CD4-positive, alpha-beta T cell (primary cell): Measurements from ENCODE around the gene AFDN. TPM values are rescaled to one million over a fixed set of nuclear protein-coding genes. Genes with fewer than 3 reads are reported as not detected.

Experiments used
- ATAC-seq: fragments of 200-7000 bp; cut with Tn5 transposase; one replicate; pipeline ENCODE4 v1.10.0; 2022; ENCODE audit warnings: mild to moderate bottlenecking; ENCODE audit not compliant: poor library complexity
- CTCF ChIA-PET: fragments of 350-600 bp; sonication (Branson Sonifier 250); formaldehyde crosslinking; loops from one replicate; lab custom pipeline; 2021; ENCODE audit warnings: antibody characterized with exemption, inconsistent platforms; lab: Charles Lee
- POLR2A ChIA-PET: fragments of 350-600 bp; sonication (Branson Sonifier 250); formaldehyde crosslinking; loops from one replicate; lab custom pipeline; 2021; ENCODE audit warnings: antibody characterized with exemption, inconsistent platforms; lab: Charles Lee
- DNase-seq, 14 experiments: peaks; one replicate each; pipeline ENCODE4 v3.0.0-alpha.2; 2013 to 2020; ENCODE audit warnings: mixed read lengths in 2 of 14
- H3K27ac ChIP-seq, 2 donors: one replicate each; pipeline versions ENCODE4 v1.5.1 to v1.7.0; 2013; ENCODE audit warnings: low read length in 2 of 2, low read depth in 1 of 2, mild to moderate bottlenecking in 1 of 2
- H3K27me3 ChIP-seq, 2 experiments: 1 replicate in 1 of 2; 2 replicates in 1 of 2; pipeline versions ENCODE4 v1.6.1 to v1.7.0; 2013; ENCODE audit warnings: low read length in 2 of 2, control low read depth in 1 of 2, mild to moderate bottlenecking in 1 of 2, moderate library complexity in 1 of 2; ENCODE audit not compliant: insufficient read depth in 2 of 2, control insufficient read depth in 1 of 2
- H3K36me3 ChIP-seq: one replicate; pipeline ENCODE4 v1.6.1; 2013; ENCODE audit warnings: low read length, control low read depth; ENCODE audit not compliant: insufficient read depth
- H3K4me1 ChIP-seq: one replicate; pipeline ENCODE4 v1.6.1; 2013; ENCODE audit warnings: low read length, control low read depth; ENCODE audit not compliant: insufficient read depth
- H3K4me3 ChIP-seq: one replicate; pipeline ENCODE4 v1.5.1; 2013; ENCODE audit warnings: mild to moderate bottlenecking, low read length, moderate library complexity
- H3K9me3 ChIP-seq, 2 experiments: 1 replicate in 1 of 2; 2 replicates in 1 of 2; pipeline versions ENCODE4 v1.6.1 to v1.7.0; 2013; ENCODE audit warnings: low read length in 2 of 2, mild to moderate bottlenecking in 2 of 2, control low read depth in 1 of 2, moderate library complexity in 1 of 2; ENCODE audit not compliant: control insufficient read depth in 1 of 2, insufficient read depth in 1 of 2
- H3K27ac Mint-ChIP-seq: one replicate; pipeline ENCODE4 v1.8.0; 2020; ENCODE audit warnings: mixed read lengths
- H3K27me3 Mint-ChIP-seq: one replicate; pipeline ENCODE4 v1.8.0; 2021; ENCODE audit warnings: mixed read lengths
- H3K36me3 Mint-ChIP-seq: one replicate; pipeline ENCODE4 v1.8.0; 2021; ENCODE audit warnings: low read depth, mixed read lengths
- H3K4me1 Mint-ChIP-seq: one replicate; pipeline ENCODE4 v1.8.0; 2021; ENCODE audit warnings: low read depth, mixed read lengths
- H3K4me3 Mint-ChIP-seq: one replicate; pipeline ENCODE4 v1.8.0; 2020; ENCODE audit warnings: mild to moderate bottlenecking, mixed read lengths
- H3K9me3 Mint-ChIP-seq: one replicate; pipeline ENCODE4 v1.8.0; 2020; ENCODE audit warnings: mixed read lengths
- intact Hi-C, 2 experiments: fragments of 100-400 bp; cut with DNase I in 1 of 2; cut with micrococcal nuclease in 1 of 2; formaldehyde crosslinking; loops; one replicate each; pipeline versions ENCODE4 v1.15.1 to v1.9.0; 2023 to 2025; cut with DNase I, micrococcal nuclease
- total RNA-seq, 174 experiments: library from RNA in 2 of 174; stranded (reverse) in 2 of 174; gene quantifications; one replicate each; pipeline ENCODE4 v1.2.3 and lab custom pipeline; 2021 to 2026
- TF ChIP-seq, protein P1 (sequence below): fragments of 200-600 bp; IDR thresholded peaks from one replicate; pipeline ENCODE4 v1.8.0; 2022; ENCODE audit warnings: antibody characterized with exemption, mild to moderate bottlenecking

The AFDN gene
- total RNA-seq, 2 experiments from 2014 or later, result 9.1 to 10.2 TPM

GRCh38 chr6:167956491-167956890, 129.8 kb downstream of the AFDN start:
- no peaks in the 10 kb centered on the region for H3K9me3 Mint-ChIP-seq
- no peaks in the 10 kb centered on the region for H3K36me3 ChIP-seq
- H3K27me3 ChIP-seq, result no peaks in the 10 kb centered on the region
- peaks cover 2% of the 10 kb centered on the region for H3K27me3 Mint-ChIP-seq
- intact Hi-C loops, result no loop called here
- ATAC-seq (no peak), DNase-seq (no peak)
- CTCF ChIA-PET, result no interaction called here
- H3K9me3 ChIP-seq, result no peaks in the 10 kb centered on the region
- TF ChIP-seq, protein P1, sequence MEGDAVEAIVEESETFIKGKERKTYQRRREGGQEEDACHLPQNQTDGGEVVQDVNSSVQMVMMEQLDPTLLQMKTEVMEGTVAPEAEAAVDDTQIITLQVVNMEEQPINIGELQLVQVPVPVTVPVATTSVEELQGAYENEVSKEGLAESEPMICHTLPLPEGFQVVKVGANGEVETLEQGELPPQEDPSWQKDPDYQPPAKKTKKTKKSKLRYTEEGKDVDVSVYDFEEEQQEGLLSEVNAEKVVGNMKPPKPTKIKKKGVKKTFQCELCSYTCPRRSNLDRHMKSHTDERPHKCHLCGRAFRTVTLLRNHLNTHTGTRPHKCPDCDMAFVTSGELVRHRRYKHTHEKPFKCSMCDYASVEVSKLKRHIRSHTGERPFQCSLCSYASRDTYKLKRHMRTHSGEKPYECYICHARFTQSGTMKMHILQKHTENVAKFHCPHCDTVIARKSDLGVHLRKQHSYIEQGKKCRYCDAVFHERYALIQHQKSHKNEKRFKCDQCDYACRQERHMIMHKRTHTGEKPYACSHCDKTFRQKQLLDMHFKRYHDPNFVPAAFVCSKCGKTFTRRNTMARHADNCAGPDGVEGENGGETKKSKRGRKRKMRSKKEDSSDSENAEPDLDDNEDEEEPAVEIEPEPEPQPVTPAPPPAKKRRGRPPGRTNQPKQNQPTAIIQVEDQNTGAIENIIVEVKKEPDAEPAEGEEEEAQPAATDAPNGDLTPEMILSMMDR, result no peak
- H3K4me1 ChIP-seq, result no peaks in the 10 kb centered on the region
- no peak overlapping the region for H3K4me3 ChIP-seq
- H3K27ac Mint-ChIP-seq, result no peak overlapping the region
- no peaks in the 10 kb centered on the region for H3K36me3 Mint-ChIP-seq
- no peaks in the 10 kb centered on the region for H3K4me1 Mint-ChIP-seq
- H3K4me3 Mint-ChIP-seq, result no peak overlapping the region
- no peak overlapping the region for H3K27ac ChIP-seq
- POLR2A ChIA-PET, result no interaction called here

DNA sequence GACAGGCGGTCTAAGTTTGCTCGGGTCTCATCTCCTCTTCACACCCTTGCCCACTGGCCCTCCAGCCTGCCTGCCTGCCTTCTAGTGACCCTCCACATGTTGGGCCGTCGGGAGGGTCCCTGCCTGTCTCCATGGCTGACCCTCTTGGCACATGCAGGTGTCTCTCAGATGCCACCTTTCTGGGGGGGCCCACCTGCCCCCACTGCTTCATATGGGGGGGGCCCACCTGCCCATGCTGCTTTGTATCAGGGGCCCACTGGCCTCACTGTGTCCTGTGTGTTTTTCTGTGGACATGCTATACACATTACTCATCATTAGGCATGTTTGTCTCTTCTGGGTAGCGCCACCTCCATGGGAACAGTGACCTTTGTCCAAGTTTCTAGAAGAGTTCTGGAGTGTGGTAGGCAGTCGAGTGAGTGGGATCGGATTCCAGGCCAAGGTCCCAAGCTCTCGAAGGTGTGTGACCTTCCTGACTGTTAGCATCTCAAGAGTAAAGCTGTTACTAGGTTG, 130.3 kb downstream of the AFDN start:
- ChIA-PET POLR2A (no interaction called here), CTCF (no interaction called here)
- Histone ChIP-seq H3K4me3 (no peak overlapping the region), H3K27ac (no peak overlapping the region), H3K27me3 (no peaks in the 10 kb centered on the region), H3K9me3 (no peaks in the 10 kb centered on the region), H3K36me3 (no peaks in the 10 kb centered on the region), H3K4me1 (no peaks in the 10 kb centered on the region)
- TF ChIP-seq, protein P1, result no peak
- Mint-ChIP-seq H3K27ac (no peak overlapping the region), H3K4me3 (no peak overlapping the region), H3K27me3 (peaks cover 4% of the 10 kb centered on the region), H3K4me1 (no peaks in the 10 kb centered on the region), H3K9me3 (no peaks in the 10 kb centered on the region), H3K36me3 (no peaks in the 10 kb centered on the region)
- intact Hi-C loops, result no loop called here
- ATAC-seq (no peak), DNase-seq (no peak)

DNA sequence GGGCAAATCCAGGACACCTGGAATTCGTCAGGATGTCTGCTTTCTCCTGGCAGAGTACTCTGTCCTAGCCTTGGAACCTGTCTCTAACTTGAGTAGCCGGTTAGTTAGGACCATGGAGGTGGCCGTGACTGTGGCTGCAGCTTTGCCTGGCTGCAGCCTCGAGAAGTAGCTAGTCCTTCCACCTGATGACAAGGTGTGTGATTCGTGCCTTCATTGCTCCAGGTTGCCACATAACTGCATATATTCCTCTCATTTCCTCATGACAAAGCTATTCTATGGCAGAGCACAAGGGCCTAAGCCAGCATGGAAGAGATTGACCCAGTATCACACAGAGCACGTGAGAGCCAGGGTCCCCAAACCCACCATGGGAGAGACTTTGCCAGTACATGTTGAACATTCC, 130.9 kb downstream of the AFDN start:
- Mint-ChIP-seq H3K27ac (no peak overlapping the region), H3K27me3 (peaks cover 4% of the 10 kb centered on the region), H3K36me3 (no peaks in the 10 kb centered on the region), H3K4me3 (no peak overlapping the region), H3K4me1 (no peaks in the 10 kb centered on the region), H3K9me3 (no peaks in the 10 kb centered on the region)
- no peak for ATAC-seq
- Histone ChIP-seq H3K4me3 (no peak overlapping the region), H3K9me3 (no peaks in the 10 kb centered on the region), H3K4me1 (no peaks in the 10 kb centered on the region), H3K27me3 (no peaks in the 10 kb centered on the region), H3K27ac (no peak overlapping the region), H3K36me3 (no peaks in the 10 kb centered on the region)
- DNase-seq, result no peak
- TF ChIP-seq, protein P1, result no peak
- ChIA-PET POLR2A (no interaction called here), CTCF (no interaction called here)
- intact Hi-C loops, result no loop called here
